A549 (cell line): ENCODE data around the gene EIF3L. TPM values are rescaled to one million over a fixed set of nuclear protein-coding genes. Genes with fewer than 3 reads are reported as not detected.

Experiments used
- ATAC-seq, 2 experiments: fragments of 200-7000 bp in 1 of 2; fragments of >200 bp in 1 of 2; cut with Nextera tagmentation in 1 of 2; cut with Tn5 transposase in 1 of 2; 3 replicates each; pipeline versions ENCODE4 v1.8.0 to v1.9.1; 2018 to 2020; ENCODE audit warnings: mild to moderate bottlenecking in 1 of 2, moderate library complexity in 1 of 2
- CTCF ChIA-PET: fragments of 300-600 bp; sonication (Branson Sonifier 250); formaldehyde crosslinking; extraction: SDS; loops from one replicate; lab custom pipeline; 2021; ENCODE audit warnings: antibody characterized with exemption, inconsistent platforms; lab: Yijun Ruan, JAX
- POLR2A ChIA-PET: fragments of 350-600 bp; formaldehyde crosslinking; extraction: SDS; loops from one replicate; lab custom pipeline; 2021; ENCODE audit warnings: antibody characterized with exemption, inconsistent platforms; lab: Yijun Ruan, JAX
- DNase-seq, 2 experiments: peaks; one replicate each; pipeline versions ENCODE4 v3.0.0 to v3.0.0-alpha.2; 2011 to 2016; ENCODE audit warnings: low read depth in 1 of 2, low spot score in 1 of 2
- FAIRE-seq: peaks from 2 replicates; lab custom pipeline; 2011; peaks lifted over from hg19 to GRCh38; lab: Jason Lieb, UNC
- H3K27ac ChIP-seq, 2 experiments: fragments of >200 bp; sonication (Bioruptor Twin); formaldehyde crosslinking; 3 replicates each; pipeline ENCODE4 v1.5.1; 2016 to 2017
- H3K4me1 ChIP-seq: fragments of >200 bp; sonication (Bioruptor Twin); formaldehyde crosslinking; 3 replicates; pipeline ENCODE4 v1.6.1; 2016
- H3K4me2 ChIP-seq: fragments of >200 bp; sonication (Bioruptor Twin); formaldehyde crosslinking; 3 replicates; pipeline ENCODE4 v1.6.1; 2016
- H3K4me3 ChIP-seq: fragments of >200 bp; sonication (Bioruptor Twin); formaldehyde crosslinking; 3 replicates; pipeline ENCODE4 v1.5.1; 2016
- H3K9me3 ChIP-seq: fragments of >200 bp; sonication (Bioruptor Twin); formaldehyde crosslinking; 3 replicates; pipeline ENCODE4 v1.6.1; 2016
- BCL3 ChIP-seq: fragments of >200 bp; sonication (Bioruptor Twin); formaldehyde crosslinking; IDR thresholded peaks from 3 replicates; pipeline ENCODE4 v1.6.1; 2016
- BHLHE40 ChIP-seq: IDR thresholded peaks from 2 replicates; pipeline ENCODE4 v1.6.1; 2012; ENCODE audit warnings: low read depth, low read length, inconsistent platforms
- CBX8 ChIP-seq: fragments of 200-600 bp; sonication (generic); IDR thresholded peaks from 2 replicates; pipeline ENCODE4 v1.6.1; 2016
- CHD2 ChIP-seq: fragments of 150-350 bp; IDR thresholded peaks from 2 replicates; pipeline ENCODE4 v1.6.1; 2014; ENCODE audit warnings: low read length; ENCODE audit not compliant: partially characterized antibody
- E2F6 ChIP-seq: IDR thresholded peaks from 2 replicates; pipeline ENCODE4 v1.6.1; 2012; ENCODE audit warnings: low read depth, borderline replicate concordance
- EHF ChIP-seq: fragments of 250-450 bp; sonication (Bioruptor Pico); IDR thresholded peaks from 2 replicates; pipeline ENCODE4 v1.5.0; 2020; ENCODE audit warnings: mild to moderate bottlenecking
- EHMT2 ChIP-seq: fragments of 200-600 bp; sonication (generic); IDR thresholded peaks from 2 replicates; pipeline ENCODE4 v1.6.1; 2016; ENCODE audit warnings: antibody characterized with exemption, low read depth, mild to moderate bottlenecking, moderate library complexity
- HOXA7 ChIP-seq: fragments of 250-450 bp; sonication (Bioruptor Pico); IDR thresholded peaks from 2 replicates; pipeline ENCODE4 v1.5.0; 2020; ENCODE audit warnings: mild to moderate bottlenecking, moderate library complexity
- JUN ChIP-seq, 2 experiments: fragments of >200 bp; sonication (Bioruptor Twin); formaldehyde crosslinking; IDR thresholded peaks; 2 replicates in 1 of 2; 3 replicates in 1 of 2; pipeline ENCODE4 v1.6.1; 2016 to 2017
- MAX ChIP-seq: IDR thresholded peaks from 2 replicates; pipeline ENCODE4 v1.6.1; 2012
- PBX3 ChIP-seq: IDR thresholded peaks from 2 replicates; pipeline ENCODE4 v1.6.1; 2012
- PHF8 ChIP-seq: fragments of 200-600 bp; sonication (generic); IDR thresholded peaks from 2 replicates; pipeline ENCODE4 v1.6.1; 2016; ENCODE audit warnings: low read depth, mild to moderate bottlenecking, antibody characterized with exemption, moderate library complexity, borderline replicate concordance
- POLR2A ChIP-seq: IDR thresholded peaks from 2 replicates; pipeline ENCODE4 v1.6.1; 2012; ENCODE audit warnings: mild to moderate bottlenecking, low read length
- RARB ChIP-seq: fragments of 250-450 bp; sonication (Bioruptor Pico); IDR thresholded peaks from 2 replicates; pipeline ENCODE4 v1.8.0; 2021; ENCODE audit warnings: mild to moderate bottlenecking, moderate library complexity
- TFCP2L1 ChIP-seq: fragments of 250-450 bp; sonication (Bioruptor Pico); IDR thresholded peaks from 2 replicates; pipeline ENCODE4 v1.5.0; 2021; ENCODE audit warnings: mild to moderate bottlenecking
- USF2 ChIP-seq: fragments of 450-650 bp; IDR thresholded peaks from 2 replicates; pipeline ENCODE4 v1.6.1; 2014; ENCODE audit warnings: antibody characterized with exemption
- ZC3H11A ChIP-seq: fragments of 450-650 bp; IDR thresholded peaks from 2 replicates; pipeline ENCODE4 v1.6.1; 2014; ENCODE audit warnings: antibody characterized with exemption, mild to moderate bottlenecking
- WGBS: methylation state at CpG from one replicate; pipeline ENCODE4 v1.1.6; 2017; ENCODE audit errors: missing lambda C conversion rate; 5-methylcytosine and 5-hydroxymethylcytosine counted together
- polyA plus RNA-seq, 4 experiments: library from polyadenylated mRNA; depleted of rRNA in 3 of 4; stranded (reverse); fragments of >200 nt; fragmentation: RNase III in 1 of 4; extraction: RNeasy Plus Mini Kit Qiagen cat#74134 plus additional on column Dnase treatment in 1 of 4; gene quantifications; 2 replicates in 3 of 4; 3 replicates in 1 of 4; pipeline ENCODE4 v1.2.3, GENCODE V29; 2011 to 2017

Gene EIF3L
- polyA plus RNA-seq, 2 of the 4 experiments (the other 2 are of a cell fraction) = 218 to 423 TPM

- FAIRE-seq = no peak
Observed at GRCh38 chr22:37804352-37804880, 44.8 kb upstream of the EIF3L start.

GRCh38 chr22:37804881-37805809 is 44.1 kb upstream of the EIF3L start:
- H3K9me3 ChIP-seq = no peaks in the 10 kb centered on the region
- no peak for FAIRE-seq
- H3K4me2 ChIP-seq = peak overlapping the region; percentile 99
- POLR2A ChIA-PET = interaction anchor here (0.6 to 1.5 kb wide), 7 partner anchors 13 to 199 kb away, joined by 3 to 6 read pairs (median 4); partner anchors contain the start of genes NOL12 and PDXP
- H3K4me3 ChIP-seq = peak overlapping the region; percentile 69
- peak; percentile 66 to 87 for DNase-seq
- H3K27ac ChIP-seq = peak overlapping the region; percentile 96 to 99
- 20% methylated on average over 16 of the region's 87 CpGs for WGBS
- TF ChIP-seq HOXA7 (CRISPR knock-in tag) (no peak), MAX (peak; percentile 49; the same call in 1 of the 2 replicates), POLR2A (peak; percentile 71), USF2 (no peak), PHF8 (peak; percentile 25; the same call in 1 of the 2 replicates), BCL3 (0 out of 3 replicates have a peak, but pooled peaks have one; percentile 50), PBX3 (no peak), EHMT2 (no peak), TFCP2L1 (CRISPR knock-in tag) (no peak), JUN (IDR thresholded peaks at IDR 0.05) (peak; percentile 77 to 94), RARB (no peak), CHD2 (no peak), BHLHE40 (no peak), E2F6 (peak; percentile 38; the same call in 1 of the 2 replicates), ZC3H11A (no peak)
- CTCF ChIA-PET = interaction anchor here (1.0 to 2.6 kb wide), 5 partner anchors 10 to 55 kb away, joined by 3 to 8 read pairs (median 5); no protein-coding TSS in a partner anchor
- H3K4me1 ChIP-seq = peaks cover 20% of the 10 kb centered on the region
- ATAC-seq = peak; percentile 45 to 51

More at GRCh38 chr22:37804352-37804880, 44.8 kb upstream of the EIF3L start:
- no peak for DNase-seq
- H3K4me3 ChIP-seq = peak overlapping the region; percentile 69
- ATAC-seq = no peak
- 17% methylated on average over 1 of the region's 29 CpGs for WGBS
- 0 out of 2 replicates have a peak, but pooled peaks have one; percentile 13 for TF ChIP-seq EHF
- no peak for TF ChIP-seq CBX8
- peak overlapping the region; percentile 96 to 99 for H3K27ac ChIP-seq
- no peaks in the 10 kb centered on the region for H3K9me3 ChIP-seq
- peak overlapping the region; percentile 99 for H3K4me2 ChIP-seq
- ChIA-PET POLR2A (interaction anchor here (0.6 to 1.5 kb wide), 7 partner anchors 14 to 198 kb away, joined by 3 to 6 read pairs (median 4); partner anchors contain the start of genes NOL12 and PDXP), CTCF (interaction anchor here (1.2 to 2.6 kb wide), 4 partner anchors 10 to 13 kb away, joined by 3 to 8 read pairs (median 5); no protein-coding TSS in a partner anchor)
- H3K4me1 ChIP-seq = peaks cover 20% of the 10 kb centered on the region
